Measurements from ENCODE around the gene UBE2R2.
"Not testable (repeated sequence)": the region's sequence is repeated elsewhere in the genome, so short reads cannot be mapped to it uniquely, and the experiment has no call there.

The UBE2R2 gene

GRCh38 chr9:33927694-33928093 lies 110.7 kb downstream of the UBE2R2 start:
- DNase-seq (ENCODE audit: low read depth in 2 of 2), result no peak

- no peak for DNase-seq (ENCODE audit: low read depth in 2 of 2)
Observed at GRCh38 chr9:33931326-33931725, 114.4 kb downstream of the UBE2R2 start.

- DNase-seq (ENCODE audit: low read depth in 2 of 2), result no peak
Observed at GRCh38 chr9:33932078-33932807, 115.3 kb downstream of the UBE2R2 start.

GRCh38 chr9:33934188-33934878 lies 117.4 kb downstream of the UBE2R2 start:
- DNase-seq (ENCODE audit: low read depth in 2 of 2), result no peak

- DNase-seq (ENCODE audit: low read depth in 2 of 2), result no peak
Observed at GRCh38 chr9:33939924-33940874, 123.2 kb downstream of the UBE2R2 start.

GRCh38 chr9:33942471-33943083 lies 125.6 kb downstream of the UBE2R2 start:
- DNase-seq (ENCODE audit: low read depth in 2 of 2), result no peak

GRCh38 chr9:33943389-33943788 lies 126.4 kb downstream of the UBE2R2 start:
- DNase-seq (ENCODE audit: low read depth in 2 of 2), result no peak

- no peak for DNase-seq (ENCODE audit: low read depth in 2 of 2)
Observed at GRCh38 chr9:33946779-33947535, 130.0 kb downstream of the UBE2R2 start.

GRCh38 chr9:33950371-33950770 lies 133.4 kb downstream of the UBE2R2 start:
- no peak for DNase-seq (ENCODE audit: low read depth in 2 of 2)

GRCh38 chr9:33952066-33952465 lies 135.1 kb downstream of the UBE2R2 start:
- no peak for DNase-seq (ENCODE audit: low read depth in 2 of 2)

GRCh38 chr9:33956544-33956943 lies 139.6 kb downstream of the UBE2R2 start:
- no peak for DNase-seq (ENCODE audit: low read depth in 2 of 2)

GRCh38 chr9:33959725-33960124 lies 142.8 kb downstream of the UBE2R2 start:
- no peak for DNase-seq (ENCODE audit: low read depth in 2 of 2)

GRCh38 chr9:33962468-33962867 lies 145.5 kb downstream of the UBE2R2 start:
- DNase-seq (ENCODE audit: low read depth in 2 of 2), result not testable (repeated sequence)

- DNase-seq (ENCODE audit: low read depth in 2 of 2), result no peak
Observed at GRCh38 chr9:33964086-33964768, 147.3 kb downstream of the UBE2R2 start.
